Endothelial cell (in vitro differentiated cells): ENCODE measurements around the gene MOK. TPM values are rescaled to one million over a fixed set of nuclear protein-coding genes. Genes with fewer than 3 reads are reported as not detected.

Source experiments
- DNase-seq: peaks from one replicate; pipeline ENCODE4 v3.0.0; 2021; ENCODE audit warnings: low spot score
- H3K27ac Mint-ChIP-seq: one replicate; pipeline ENCODE4 v1.8.0; 2021; ENCODE audit warnings: mixed read lengths, inconsistent platforms; ENCODE audit not compliant: unreplicated experiment
- H3K27me3 Mint-ChIP-seq: one replicate; pipeline ENCODE4 v1.8.0; 2021; ENCODE audit warnings: mild to moderate bottlenecking, moderate library complexity, mixed read lengths, inconsistent platforms; ENCODE audit not compliant: unreplicated experiment
- H3K36me3 Mint-ChIP-seq: one replicate; pipeline ENCODE4 v1.8.0; 2021; ENCODE audit warnings: mild to moderate bottlenecking, low read depth, mixed read lengths, inconsistent platforms; ENCODE audit not compliant: unreplicated experiment
- H3K4me1 Mint-ChIP-seq: one replicate; pipeline ENCODE4 v1.8.0; 2021; ENCODE audit warnings: mild to moderate bottlenecking, mixed read lengths, inconsistent platforms; ENCODE audit not compliant: unreplicated experiment
- H3K4me3 Mint-ChIP-seq: one replicate; pipeline ENCODE4 v1.8.0; 2021; ENCODE audit warnings: mild to moderate bottlenecking, mixed read lengths, inconsistent platforms; ENCODE audit not compliant: unreplicated experiment
- H3K9me3 Mint-ChIP-seq: one replicate; pipeline ENCODE4 v1.8.0; 2021; ENCODE audit warnings: mixed read lengths, inconsistent platforms; ENCODE audit not compliant: unreplicated experiment
- CTCF ChIP-seq: fragments of 200-600 bp; sonication (generic); IDR thresholded peaks from one replicate; pipeline ENCODE4 v1.5.0; 2021; ENCODE audit warnings: antibody characterized with exemption; ENCODE audit not compliant: unreplicated experiment
- total RNA-seq: library from RNA; stranded (reverse); fragmentation: NEBNext Ultra II Directional; extraction: Animal tissue kit (Norgen Biotek cat#: 25700); gene quantifications from one replicate; pipeline ENCODE4 v1.2.1, GENCODE V29; 2021; ENCODE audit not compliant: unreplicated experiment

Gene MOK
- total RNA-seq, 1 donor from 2014 or later: 5.8 TPM

- no peak overlapping the region for H3K27ac Mint-ChIP-seq
- no peak for TF ChIP-seq CTCF
Observed at GRCh38 chr14:102285106-102285505, 19.9 kb downstream of the MOK start.

GRCh38 chr14:102283631-102284129 lies 21.3 kb downstream of the MOK start:
- no peak for DNase-seq

More at GRCh38 chr14:102285106-102285505, 19.9 kb downstream of the MOK start:
- H3K4me1 Mint-ChIP-seq: no peaks in the 10 kb centered on the region
- H3K27me3 Mint-ChIP-seq: no peaks in the 10 kb centered on the region
- no peak for DNase-seq
- no peaks in the 10 kb centered on the region for H3K9me3 Mint-ChIP-seq
- no peaks in the 10 kb centered on the region for H3K36me3 Mint-ChIP-seq
- H3K4me3 Mint-ChIP-seq: no peak overlapping the region

GRCh38 chr14:102282751-102283465 lies 22.1 kb downstream of the MOK start:
- H3K4me1 Mint-ChIP-seq: no peaks in the 10 kb centered on the region
- no peaks in the 10 kb centered on the region for H3K36me3 Mint-ChIP-seq
- no peaks in the 10 kb centered on the region for H3K9me3 Mint-ChIP-seq
- no peak overlapping the region for H3K27ac Mint-ChIP-seq
- no peaks in the 10 kb centered on the region for H3K27me3 Mint-ChIP-seq
- TF ChIP-seq CTCF: no peak
- DNase-seq: no peak
- H3K4me3 Mint-ChIP-seq: no peak overlapping the region

More at GRCh38 chr14:102283631-102284129, 21.3 kb downstream of the MOK start:
- Mint-ChIP-seq H3K27me3 (no peaks in the 10 kb centered on the region), H3K27ac (no peak overlapping the region), H3K9me3 (no peaks in the 10 kb centered on the region), H3K4me1 (no peaks in the 10 kb centered on the region), H3K4me3 (no peak overlapping the region), H3K36me3 (no peaks in the 10 kb centered on the region)
- no peak for TF ChIP-seq CTCF

GRCh38 chr14:102280376-102280962 lies 24.5 kb downstream of the MOK start:
- Mint-ChIP-seq H3K9me3 (no peaks in the 10 kb centered on the region), H3K4me1 (no peaks in the 10 kb centered on the region), H3K4me3 (no peak overlapping the region), H3K27ac (no peak overlapping the region), H3K27me3 (no peaks in the 10 kb centered on the region), H3K36me3 (no peaks in the 10 kb centered on the region)
- no peak for TF ChIP-seq CTCF
- no peak for DNase-seq
